Spleen (tissue), 11 donors: ENCODE results near the gene IFNGR2. TPM values are rescaled to one million over a fixed set of nuclear protein-coding genes. Genes with fewer than 3 reads are reported as not detected.
"Not testable (repeated sequence)": the region's sequence is repeated elsewhere in the genome, so short reads cannot be mapped to it uniquely, and the experiment has no call there.

ENCODE experiments used
- DNase-seq: peaks from one replicate; pipeline ENCODE4 v3.0.0-alpha.2; 2020
- H3K27ac ChIP-seq, 8 donors: fragments of 200-600 bp; sonication (generic) in 7 of 8; 1 replicate in 4 of 8; 2 replicates in 4 of 8; pipeline versions ENCODE4 v1.5.0 to v1.8.0; 2016 to 2021; ENCODE audit warnings: inconsistent platforms in 4 of 8, mild to moderate bottlenecking in 4 of 8, moderate library complexity in 1 of 8
- H3K27me3 ChIP-seq, 7 donors: fragments of 200-600 bp; sonication (generic) in 6 of 7; replicated peaks in 1 of 7; 1 replicate in 4 of 7; 2 replicates in 3 of 7; pipeline versions ENCODE4 v1.5.0 to v1.8.0; 2016 to 2021; ENCODE audit warnings: inconsistent platforms in 3 of 7, mild to moderate bottlenecking in 1 of 7
- H3K36me3 ChIP-seq, 6 donors: fragments of 200-600 bp; sonication (generic) in 5 of 6; 1 replicate in 4 of 6; 2 replicates in 2 of 6; pipeline versions ENCODE4 v1.5.0 to v1.8.0; 2016 to 2021; ENCODE audit warnings: inconsistent platforms in 2 of 6
- H3K4me1 ChIP-seq, 6 donors: fragments of 200-600 bp; sonication (generic) in 5 of 6; 1 replicate in 3 of 6; 2 replicates in 3 of 6; pipeline versions ENCODE4 v1.5.0 to v1.8.0; 2016 to 2021; ENCODE audit warnings: inconsistent platforms in 3 of 6
- H3K4me3 ChIP-seq, 8 donors: fragments of 200-600 bp; sonication (generic) in 7 of 8; 1 replicate in 4 of 8; 2 replicates in 4 of 8; pipeline versions ENCODE4 v1.5.0 to v1.8.0; 2016 to 2021; ENCODE audit warnings: inconsistent platforms in 4 of 8, mild to moderate bottlenecking in 4 of 8, moderate library complexity in 2 of 8
- H3K9me3 ChIP-seq, 8 donors: fragments of 200-600 bp; sonication (generic) in 7 of 8; 1 replicate in 4 of 8; 2 replicates in 4 of 8; pipeline versions ENCODE4 v1.5.0 to v1.8.0; 2016 to 2021; ENCODE audit warnings: inconsistent platforms in 4 of 8
- CTCF ChIP-seq, 11 experiments: fragments of 200-600 bp in 7 of 11; fragments of 450-650 bp in 4 of 11; sonication (generic) in 4 of 11; IDR thresholded peaks in 8 of 11; conservative IDR thresholded peaks in 3 of 11; 1 replicate in 7 of 11; 2 replicates in 4 of 11; pipeline versions ENCODE4 v1.4.0 to v1.8.0; 2016 to 2021; ENCODE audit warnings: antibody characterized with exemption in 11 of 11, inconsistent platforms in 4 of 11, mild to moderate bottlenecking in 1 of 11
- POLR2A ChIP-seq, 3 donors: fragments of 450-650 bp; IDR thresholded peaks; one replicate each; pipeline ENCODE4 v1.5.1; 2017; ENCODE audit warnings: antibody characterized with exemption in 3 of 3, mild to moderate bottlenecking in 1 of 3
- POLR2AphosphoS5 ChIP-seq, 3 donors: sonication (generic); formaldehyde crosslinking; IDR thresholded peaks; one replicate each; pipeline ENCODE4 v1.5.1; 2017; ENCODE audit warnings: antibody characterized with exemption in 3 of 3
- WGBS, 5 donors: extraction: QIAGEN DNeasy Blood & Tissue Kit in 3 of 5; methylation state at CpG; one replicate each; pipeline versions ENCODE4 v1.1.5 to v1.1.7; 2013 to 2018; 5-methylcytosine and 5-hydroxymethylcytosine counted together
- intact Hi-C: fragments of 100-400 bp; cut with DNase I; formaldehyde crosslinking; loops from one replicate; pipeline ENCODE4 v1.15.0; 2023; ENCODE audit warnings: low total_unique reads
- polyA plus RNA-seq, 3 donors: library from polyadenylated mRNA; stranded (reverse); fragments of 200-250 nt; gene quantifications; one replicate each; pipeline ENCODE4 v1.2.1, GENCODE V29; 2013
- total RNA-seq, 7 donors: library from RNA; depleted of rRNA in 3 of 7; stranded (reverse); fragments of >200 nt in 3 of 7; fragmentation: NEBNext Ultra II Directional in 4 of 7; extraction: Animal tissue kit (Norgen Biotek cat#: 25700) in 4 of 7; gene quantifications; one replicate each; pipeline versions ENCODE4 v1.1.0 to v1.2.1, GENCODE V29; 2016 to 2021
- donor health status: healthy with polysubstance abuse.
- donor health status: DM: no; HTN: no; CAD: no; lungs with moderate emphysema.
- donor health status: DM: no; HTN: no; CAD: no.
- donor health status: Bipolar disorder and iron deficiency.
- donor health status: healthy.
- donor health status: DM: no; HTN: no; CAD: no.
- donor health status: DM: yes; HTN: yes; CAD: no.

The IFNGR2 gene
- total and polyA plus RNA-seq, 10 donors: 73.6 to 133 (median 99.0) TPM

- not testable (repeated sequence) for H3K36me3 ChIP-seq, DNase-seq, H3K27me3 ChIP-seq
- H3K9me3 ChIP-seq: peaks cover 0 to 33% (median 26%) of the 10 kb centered on the region in 8 donors
- peak overlapping the region; percentile 31 to 95 (median 80) for H3K27ac ChIP-seq
- WGBS, 5 donors: 56 to 66% (median 58%) methylated on average over 10 of the region's 10 CpGs
- H3K4me1 ChIP-seq: peaks cover 20 to 76% (median 32%) of the 10 kb centered on the region in 6 donors
- intact Hi-C loops: loop anchor here (10.0 kb wide), 1 partner anchor 159 kb away; no protein-coding TSS in a partner anchor
- peak overlapping the region in 1 of 8 donors; percentile 46 for H3K4me3 ChIP-seq
- TF ChIP-seq POLR2AphosphoS5 (IDR thresholded peaks at IDR 0.05): peak; percentile 44 to 86 (median 67)
- peak in 1 of 11 experiments; percentile 9 for TF ChIP-seq CTCF (IDR thresholded peaks at IDR 0.05 in 8 of 11, conservative IDR thresholded peaks at IDR 0.05 in 3 of 11)
Measured at GRCh38 chr21:33363911-33364609, 39.2 kb upstream of the IFNGR2 start.

- H3K27ac ChIP-seq: peak overlapping the region in 7 of 8 donors; percentile 69 to 95 (median 86)
- no peaks in the 10 kb centered on the region for H3K36me3 ChIP-seq
- H3K4me3 ChIP-seq: peak overlapping the region in 1 of 8 donors; percentile 46
- H3K9me3 ChIP-seq: peaks cover 0 to 33% (median 26%) of the 10 kb centered on the region in 8 donors
- intact Hi-C loops: loop anchor here (10.0 kb wide), 1 partner anchor 160 kb away; no protein-coding TSS in a partner anchor
- H3K27me3 ChIP-seq: no peaks in the 10 kb centered on the region
- no peak for DNase-seq
- TF ChIP-seq POLR2AphosphoS5 (IDR thresholded peaks at IDR 0.05): no peak
- TF ChIP-seq CTCF (IDR thresholded peaks at IDR 0.05 in 8 of 11, conservative IDR thresholded peaks at IDR 0.05 in 3 of 11): no peak
- no peak for TF ChIP-seq POLR2A (IDR thresholded peaks at IDR 0.05)
- H3K4me1 ChIP-seq: peaks cover 20 to 73% (median 32%) of the 10 kb centered on the region in 6 donors
- WGBS, 5 donors: 90 to 98% (median 94%) methylated on average over 5 of the region's 5 CpGs
Measured at GRCh38 chr21:33364830-33365229, 38.4 kb upstream of the IFNGR2 start.

- no peaks in the 10 kb centered on the region for H3K27me3 ChIP-seq
- TF ChIP-seq CTCF (IDR thresholded peaks at IDR 0.05 in 8 of 11, conservative IDR thresholded peaks at IDR 0.05 in 3 of 11): no peak
- no peak for TF ChIP-seq POLR2AphosphoS5 (IDR thresholded peaks at IDR 0.05)
- H3K9me3 ChIP-seq: peaks cover 0 to 37% (median 27%) of the 10 kb centered on the region in 8 donors
- intact Hi-C loops: loop anchor here (10.0 kb wide), 1 partner anchor 163 kb away; no protein-coding TSS in a partner anchor
- H3K4me3 ChIP-seq: no peak overlapping the region
- DNase-seq: no peak
- 89 to 97% (median 94%) methylated on average over 7 of the region's 7 CpGs for WGBS, 5 donors
- peaks cover 3 to 70% (median 17%) of the 10 kb centered on the region in 6 donors for H3K4me1 ChIP-seq
- H3K27ac ChIP-seq: peak overlapping the region in 3 of 8 donors; percentile 38 to 50 (median 43)
- no peaks in the 10 kb centered on the region for H3K36me3 ChIP-seq
Measured at GRCh38 chr21:33367309-33367973, 35.8 kb upstream of the IFNGR2 start.

GRCh38 chr21:33368124-33368523 is 35.1 kb upstream of the IFNGR2 start:
- Histone ChIP-seq H3K9me3 (peaks cover 0 to 37% (median 27%) of the 10 kb centered on the region in 8 donors), H3K36me3 (no peaks in the 10 kb centered on the region), H3K27ac (peak overlapping the region in 3 of 8 donors; percentile 38 to 50 (median 43)), H3K27me3 (no peaks in the 10 kb centered on the region), H3K4me1 (peaks cover 0 to 68% (median 17%) of the 10 kb centered on the region in 6 donors), H3K4me3 (no peak overlapping the region)
- WGBS, 5 donors: 43 to 68% (median 52%) methylated on average over 4 of the region's 4 CpGs
- DNase-seq: no peak
- intact Hi-C loops: loop anchor here (10.0 kb wide), 1 partner anchor 163 kb away; no protein-coding TSS in a partner anchor
- TF ChIP-seq POLR2AphosphoS5 (IDR thresholded peaks at IDR 0.05): peak in 1 of 3 donors; percentile 16
- no peak for TF ChIP-seq CTCF (IDR thresholded peaks at IDR 0.05 in 8 of 11, conservative IDR thresholded peaks at IDR 0.05 in 3 of 11)
